ENCODE measurements around the gene MED27. TPM values are rescaled to one million over a fixed set of nuclear protein-coding genes. Genes with fewer than 3 reads are reported as not detected.

MED27 gene
- total and polyA plus RNA-seq, 2 experiments from 2014 or later = 17.2 to 32.1 TPM

GRCh38 chr9:131837836-131838235 lies 241.8 kb downstream of the MED27 start:
- no peak overlapping the region for H3K27ac ChIP-seq
- no peaks in the 10 kb centered on the region for H3K9me3 ChIP-seq (ENCODE audit: low read depth)
- H3K36me3 ChIP-seq (replicated peaks; ENCODE audit: insufficient read depth, low read depth) = no peaks in the 10 kb centered on the region
- no peaks in the 10 kb centered on the region for H3K4me1 ChIP-seq (ENCODE audit: insufficient read depth)
- no peak overlapping the region for H3K4me2 ChIP-seq
- H3K9me2 ChIP-seq (replicated peaks; ENCODE audit: insufficient read depth) = no peaks in the 10 kb centered on the region
- no peak for DNase-seq (ENCODE audit: low spot score)
- no peaks in the 10 kb centered on the region for H4K20me1 ChIP-seq (ENCODE audit: insufficient read depth, poor library complexity, severe bottlenecking)
- TF ChIP-seq CTCF (IDR thresholded peaks at IDR 0.05; ENCODE audit: poor library complexity) (no peak), EZH2phosphoT487 (IDR thresholded peaks at IDR 0.05; ENCODE audit: low read depth, severe bottlenecking, unreplicated experiment) (no peak), EZH2 (IDR thresholded peaks at IDR 0.05; ENCODE audit: borderline replicate concordance) (no peak)
- 58% methylated on average over 10 of the region's 10 CpGs for WGBS (ENCODE audit: low lambda C conversion rate, missing lambda C conversion rate)
- no peaks in the 10 kb centered on the region for H3K79me2 ChIP-seq
- H3K27me3 ChIP-seq = no peaks in the 10 kb centered on the region
- no peak overlapping the region for H3K4me3 ChIP-seq
- H2AFZ ChIP-seq = no peak overlapping the region

DNA sequence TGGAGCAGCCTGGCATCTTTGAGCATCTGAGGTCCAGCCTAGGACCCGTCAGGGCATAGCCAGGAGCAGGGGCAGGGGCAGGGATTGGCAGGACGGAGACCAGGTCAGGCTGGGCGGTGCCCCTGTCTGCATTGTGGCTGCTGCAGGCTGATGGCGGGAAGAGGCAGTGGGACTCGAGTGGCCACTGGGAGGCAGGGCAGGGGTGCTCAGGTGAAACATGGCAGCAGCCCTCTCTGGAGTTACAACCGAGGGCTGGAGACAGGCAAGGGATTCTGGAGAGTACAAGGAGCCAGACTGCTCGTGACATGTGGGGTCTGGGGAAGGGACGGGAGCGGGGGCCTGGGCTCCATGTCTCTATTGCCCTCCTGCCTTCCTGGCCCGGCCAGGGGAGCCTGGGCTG lies 242.4 kb downstream of the MED27 start:
- no peak overlapping the region for H3K4me2 ChIP-seq
- no peak overlapping the region for H3K27ac ChIP-seq
- no peaks in the 10 kb centered on the region for H3K9me2 ChIP-seq (replicated peaks; ENCODE audit: insufficient read depth)
- no peaks in the 10 kb centered on the region for H3K79me2 ChIP-seq
- H4K20me1 ChIP-seq (ENCODE audit: insufficient read depth, poor library complexity, severe bottlenecking) = no peaks in the 10 kb centered on the region
- no peak for TF ChIP-seq EZH2phosphoT487 (IDR thresholded peaks at IDR 0.05; ENCODE audit: low read depth, severe bottlenecking, unreplicated experiment)
- no peak for TF ChIP-seq EZH2 (IDR thresholded peaks at IDR 0.05; ENCODE audit: borderline replicate concordance)
- TF ChIP-seq CTCF (IDR thresholded peaks at IDR 0.05; ENCODE audit: poor library complexity) = peak; percentile 27
- no peaks in the 10 kb centered on the region for H3K27me3 ChIP-seq
- no peak overlapping the region for H2AFZ ChIP-seq
- H3K36me3 ChIP-seq (replicated peaks; ENCODE audit: insufficient read depth, low read depth) = no peaks in the 10 kb centered on the region
- no peaks in the 10 kb centered on the region for H3K9me3 ChIP-seq (ENCODE audit: low read depth)
- H3K4me1 ChIP-seq (ENCODE audit: insufficient read depth) = no peaks in the 10 kb centered on the region
- no peak overlapping the region for H3K4me3 ChIP-seq
- peak; percentile 25 for DNase-seq (ENCODE audit: low spot score)
- 56% methylated on average over 10 of the region's 10 CpGs for WGBS (ENCODE audit: low lambda C conversion rate, missing lambda C conversion rate)

DNA sequence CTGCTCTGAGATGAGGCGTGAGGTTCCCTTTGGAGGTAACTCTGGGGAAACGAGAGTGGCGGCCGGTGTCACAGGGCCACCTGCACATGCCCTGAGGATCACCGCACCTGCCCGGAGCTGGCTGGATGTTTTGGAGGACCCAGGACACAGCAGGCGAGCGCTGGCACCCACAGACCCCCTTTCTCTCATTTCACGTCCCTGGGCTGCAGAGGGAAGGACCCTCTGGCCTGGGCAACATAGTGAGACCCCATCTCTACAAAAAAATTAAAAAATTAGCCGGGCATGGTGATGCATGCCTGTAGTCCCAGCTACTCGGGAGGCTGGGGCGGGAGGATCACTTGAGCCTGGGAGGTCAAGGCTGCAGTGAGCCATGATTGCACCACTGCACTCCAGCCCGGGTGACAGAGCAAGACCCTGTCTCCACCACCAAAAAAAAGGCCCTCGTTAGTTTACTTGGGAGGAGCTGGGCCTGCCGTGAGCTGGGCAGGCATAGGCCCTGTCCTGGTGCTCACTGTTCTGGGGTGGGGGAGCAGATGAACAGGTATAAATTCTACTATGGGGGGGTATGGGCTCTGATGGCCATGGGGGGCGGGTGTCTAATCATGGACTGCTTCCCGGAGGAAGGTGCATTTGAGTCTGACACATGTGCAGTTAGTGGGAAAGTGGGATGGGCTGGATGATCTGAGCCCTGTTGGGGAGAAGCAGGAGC lies 242.9 kb downstream of the MED27 start:
- no peaks in the 10 kb centered on the region for H4K20me1 ChIP-seq (ENCODE audit: insufficient read depth, poor library complexity, severe bottlenecking)
- no peaks in the 10 kb centered on the region for H3K27me3 ChIP-seq
- TF ChIP-seq CTCF (IDR thresholded peaks at IDR 0.05; ENCODE audit: poor library complexity) (no peak), EZH2phosphoT487 (IDR thresholded peaks at IDR 0.05; ENCODE audit: low read depth, severe bottlenecking, unreplicated experiment) (no peak), EZH2 (IDR thresholded peaks at IDR 0.05; ENCODE audit: borderline replicate concordance) (no peak)
- no peak overlapping the region for H3K4me2 ChIP-seq
- no peaks in the 10 kb centered on the region for H3K4me1 ChIP-seq (ENCODE audit: insufficient read depth)
- no peaks in the 10 kb centered on the region for H3K9me3 ChIP-seq (ENCODE audit: low read depth)
- no peak overlapping the region for H2AFZ ChIP-seq
- H3K9me2 ChIP-seq (replicated peaks; ENCODE audit: insufficient read depth) = no peaks in the 10 kb centered on the region
- H3K79me2 ChIP-seq = no peaks in the 10 kb centered on the region
- H3K4me3 ChIP-seq = no peak overlapping the region
- WGBS (ENCODE audit: low lambda C conversion rate, missing lambda C conversion rate) = 90% methylated on average over 17 of the region's 17 CpGs
- no peak overlapping the region for H3K27ac ChIP-seq
- DNase-seq (ENCODE audit: low spot score) = no peak
- H3K36me3 ChIP-seq (replicated peaks; ENCODE audit: insufficient read depth, low read depth) = no peaks in the 10 kb centered on the region

All from hepatocyte (in vitro differentiated cells).